Measurements from ENCODE around the gene CHRNB4. TPM values are rescaled to one million over a fixed set of nuclear protein-coding genes. Genes with fewer than 3 reads are reported as not detected.
A peak's percentile ranks its signal among the peaks of the same experiment; 100 is the strongest.

Gene CHRNB4
- total RNA-seq, 1 donor from 2014 or later = not detected

GRCh38 chr15:78635346-78635745 is 5.7 kb downstream of the CHRNB4 start:
- no peak overlapping the region for H3K27ac ChIP-seq
- H3K27me3 ChIP-seq = no peaks in the 10 kb centered on the region
- H3K4me1 ChIP-seq = no peaks in the 10 kb centered on the region
- no peak for TF ChIP-seq CTCF (IDR thresholded peaks at IDR 0.05)
- intact Hi-C loops (cut with DNase I) = no loop called here
- H3K4me3 ChIP-seq = no peak overlapping the region
- no peak for DNase-seq (ENCODE audit: low spot score in 2 of 2)
- no peaks in the 10 kb centered on the region for H3K36me3 ChIP-seq
- H3K9me3 ChIP-seq = peaks cover 0 to 5% of the 10 kb centered on the region in 2 donors

DNA sequence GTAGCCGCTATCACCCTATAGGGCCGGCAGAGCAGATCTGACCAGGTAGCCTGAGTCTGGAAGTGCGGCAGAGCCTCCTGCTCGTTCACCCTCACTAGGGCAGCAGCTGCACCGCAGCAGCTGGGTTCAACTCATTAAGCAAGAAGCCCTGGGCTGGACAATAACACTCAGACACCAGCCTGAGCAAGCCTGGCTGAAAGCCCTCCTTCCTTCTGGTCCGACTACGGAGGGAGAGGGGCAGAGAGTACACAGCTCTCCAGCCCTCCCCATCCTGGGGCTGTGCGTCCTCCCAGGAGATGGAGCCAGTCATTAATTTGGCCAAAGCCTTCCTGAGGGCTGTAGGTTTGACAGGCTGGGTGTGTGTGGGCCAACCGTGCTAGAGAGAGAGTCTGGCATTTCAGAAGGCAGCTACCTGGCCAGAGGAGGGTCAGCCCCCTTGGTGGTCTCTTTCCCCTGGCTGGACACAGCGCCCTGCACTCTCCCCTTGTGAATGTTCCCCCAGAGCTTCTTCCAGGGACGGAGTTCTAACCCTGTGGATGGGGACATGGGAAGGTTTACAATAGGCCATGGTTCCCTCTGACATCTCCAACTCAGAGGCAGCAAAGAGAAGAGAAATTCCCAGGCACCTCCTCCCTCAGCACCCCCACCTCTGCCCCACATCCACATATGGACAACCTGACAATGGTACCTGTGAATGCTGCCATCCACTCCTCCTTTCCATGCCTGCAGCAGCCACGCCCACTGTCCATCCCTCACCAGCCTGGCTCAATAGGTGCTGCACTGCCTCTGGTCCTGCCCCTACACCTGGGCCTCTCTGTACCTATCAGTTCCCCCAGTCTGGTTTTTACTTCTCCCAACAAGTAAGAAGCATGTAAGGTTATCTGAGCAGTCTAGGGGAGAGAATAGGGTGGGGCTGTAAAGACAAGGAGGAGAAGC is 6.5 kb downstream of the CHRNB4 start:
- Histone ChIP-seq H3K27me3 (no peaks in the 10 kb centered on the region), H3K27ac (no peak overlapping the region), H3K4me1 (no peaks in the 10 kb centered on the region), H3K4me3 (no peak overlapping the region), H3K36me3 (no peaks in the 10 kb centered on the region), H3K9me3 (peaks cover 0 to 5% of the 10 kb centered on the region in 2 donors)
- intact Hi-C loops (cut with DNase I) = no loop called here
- TF ChIP-seq CTCF (IDR thresholded peaks at IDR 0.05) = no peak
- DNase-seq (ENCODE audit: low spot score in 2 of 2) = peak in 1 of 2 donors; percentile 31

DNA sequence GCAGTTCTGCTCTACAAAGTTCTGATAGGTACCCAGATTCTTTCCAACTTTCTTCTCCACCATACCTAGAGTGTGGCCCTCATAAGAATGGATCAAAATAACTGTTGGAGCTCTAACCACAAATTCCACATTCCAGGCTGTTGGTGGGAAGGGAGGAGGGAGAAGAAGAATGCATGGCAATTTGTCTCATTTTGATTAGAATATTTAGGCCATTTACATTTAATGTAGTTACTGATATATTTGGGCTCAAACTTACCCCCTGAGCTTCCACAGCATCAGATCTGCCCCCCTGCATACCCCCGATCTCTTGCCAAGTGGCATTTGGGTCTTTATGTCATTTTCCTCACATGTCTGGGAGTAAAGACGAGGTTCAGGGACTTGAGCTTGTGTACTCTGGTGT is 7.7 kb downstream of the CHRNB4 start:
- TF ChIP-seq CTCF (IDR thresholded peaks at IDR 0.05) = no peak
- H3K27ac ChIP-seq = no peak overlapping the region
- DNase-seq (ENCODE audit: low spot score in 2 of 2) = no peak
- H3K4me1 ChIP-seq = no peaks in the 10 kb centered on the region
- H3K36me3 ChIP-seq = no peaks in the 10 kb centered on the region
- peaks cover 0 to 5% of the 10 kb centered on the region in 2 donors for H3K9me3 ChIP-seq
- intact Hi-C loops (cut with DNase I) = no loop called here
- no peak overlapping the region for H3K4me3 ChIP-seq
- no peaks in the 10 kb centered on the region for H3K27me3 ChIP-seq

DNA sequence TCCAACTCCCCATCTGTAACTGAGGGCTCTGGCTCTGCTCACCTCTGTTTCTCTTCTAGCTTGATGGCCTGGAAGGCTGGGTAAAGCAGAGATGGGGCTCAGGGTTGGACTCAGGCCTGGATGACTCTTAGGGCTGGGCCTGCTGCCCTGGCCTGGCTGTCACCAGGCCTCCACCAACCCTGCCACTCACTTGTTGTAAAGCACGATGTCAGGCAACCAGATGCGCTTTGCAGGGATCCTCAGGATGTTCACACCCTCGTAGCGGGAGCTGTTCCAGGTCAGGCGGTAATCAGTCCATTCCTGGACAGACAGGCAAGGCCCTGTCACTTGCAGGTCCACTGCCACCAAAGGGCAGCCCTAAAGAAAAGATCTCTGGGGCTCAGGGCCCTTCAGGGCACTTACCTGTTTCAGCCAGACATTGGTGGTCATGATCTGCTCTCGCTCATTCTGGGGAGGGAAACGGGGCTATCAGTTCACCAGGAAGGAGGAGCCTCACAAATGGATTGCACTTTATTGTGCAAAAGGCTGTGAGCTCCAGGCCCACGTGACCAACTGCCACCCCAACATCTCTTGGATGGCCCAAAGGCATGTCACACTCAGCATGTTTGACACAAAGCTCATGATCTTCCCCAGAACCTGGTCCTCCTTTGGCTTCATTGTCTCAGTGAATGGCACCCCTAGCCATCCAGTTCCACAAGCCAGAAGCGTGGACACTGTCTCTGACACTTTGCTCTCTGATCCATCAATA is 9.9 kb downstream of the CHRNB4 start:
- no peaks in the 10 kb centered on the region for H3K4me1 ChIP-seq
- no peak overlapping the region for H3K4me3 ChIP-seq
- no peaks in the 10 kb centered on the region for H3K27me3 ChIP-seq
- TF ChIP-seq CTCF (IDR thresholded peaks at IDR 0.05) = no peak
- no peak for DNase-seq (ENCODE audit: low spot score in 2 of 2)
- H3K27ac ChIP-seq = no peak overlapping the region
- H3K9me3 ChIP-seq = peaks cover 0 to 5% of the 10 kb centered on the region in 2 donors
- intact Hi-C loops (cut with DNase I) = no loop called here
- no peaks in the 10 kb centered on the region for H3K36me3 ChIP-seq

- Histone ChIP-seq H3K9me3 (peaks cover 0 to 5% of the 10 kb centered on the region in 2 donors), H3K27me3 (no peaks in the 10 kb centered on the region), H3K4me3 (no peak overlapping the region), H3K4me1 (no peaks in the 10 kb centered on the region), H3K27ac (no peak overlapping the region), H3K36me3 (no peaks in the 10 kb centered on the region)
- intact Hi-C loops (cut with DNase I) = no loop called here
- no peak for TF ChIP-seq CTCF (IDR thresholded peaks at IDR 0.05)
- DNase-seq (ENCODE audit: low spot score in 2 of 2) = no peak
These were observed 11.3 kb downstream of the CHRNB4 start for GRCh38 chr15:78629716-78630065.

Measured in ascending aorta (tissue), 2 donors.